DND-41 (cell line): ENCODE results near the gene KCNG3.
"Not testable (repeated sequence)": the region's sequence is repeated elsewhere in the genome, so short reads cannot be mapped to it uniquely, and the experiment has no call there.

Experiments used
- ATAC-seq: fragments of 200-7000 bp; cut with Tn5 transposase; 3 replicates; pipeline ENCODE4 v1.9.1; 2021; ENCODE audit warnings: low read depth; ENCODE audit not compliant: insufficient read depth
- DNase-seq: peaks from one replicate; pipeline ENCODE4 v3.0.0-alpha.2; 2020
- H2AFZ ChIP-seq: 2 replicates; pipeline ENCODE4 v1.6.0; 2012; ENCODE audit warnings: low read depth, low read length
- H3K27ac ChIP-seq: 2 replicates; pipeline ENCODE4 v1.5.1; 2012; ENCODE audit warnings: low read length, inconsistent platforms
- H3K27me3 ChIP-seq: fragments of 200-600 bp; sonication (generic); 2 replicates; pipeline ENCODE4 v1.6.0; 2012; ENCODE audit warnings: low read length, mild to moderate bottlenecking, inconsistent platforms; ENCODE audit not compliant: insufficient read depth, poor library complexity
- H3K36me3 ChIP-seq: 2 replicates; pipeline ENCODE4 v1.5.1; 2012; ENCODE audit warnings: low read length, inconsistent platforms; ENCODE audit not compliant: insufficient read depth
- H3K4me1 ChIP-seq: 2 replicates; pipeline ENCODE4 v1.5.1; 2012; ENCODE audit warnings: mild to moderate bottlenecking, low read length; ENCODE audit not compliant: insufficient read depth
- H3K4me2 ChIP-seq: 2 replicates; pipeline ENCODE4 v1.6.0; 2012; ENCODE audit warnings: mild to moderate bottlenecking, moderate library complexity, low read length, inconsistent platforms; ENCODE audit not compliant: insufficient read depth
- H3K4me3 ChIP-seq, 2 experiments: fragments of 200-600 bp in 1 of 2; shearing (Covaris generic) in 1 of 2; 2 replicates each; pipeline ENCODE4 v1.5.1; 2012 to 2016; ENCODE audit warnings: inconsistent platforms in 2 of 2, low read length in 2 of 2, mild to moderate bottlenecking in 2 of 2, low read depth in 1 of 2, moderate library complexity in 1 of 2
- H3K79me2 ChIP-seq: 2 replicates; pipeline ENCODE4 v1.6.0; 2012; ENCODE audit warnings: low read length, inconsistent platforms; ENCODE audit not compliant: insufficient read depth
- H3K9ac ChIP-seq: 2 replicates; pipeline ENCODE4 v1.6.0; 2012; ENCODE audit warnings: low read depth, mild to moderate bottlenecking, inconsistent platforms, low read length, moderate library complexity
- H3K9me3 ChIP-seq: 2 replicates; pipeline ENCODE4 v1.5.1; 2012; ENCODE audit warnings: low read length, moderate library complexity, mild to moderate bottlenecking, inconsistent platforms; ENCODE audit not compliant: insufficient read depth, severe bottlenecking
- H4K20me1 ChIP-seq: 2 replicates; pipeline ENCODE4 v1.6.0; 2012; ENCODE audit warnings: low read length; ENCODE audit not compliant: insufficient read depth
- CTCF ChIP-seq: IDR thresholded peaks from 2 replicates; pipeline ENCODE4 v1.5.1; 2012; ENCODE audit warnings: borderline replicate concordance, low read length, moderate library complexity, mild to moderate bottlenecking; ENCODE audit not compliant: poor library complexity, severe bottlenecking; ENCODE audit errors: extremely low read depth
- EZH2 ChIP-seq: IDR thresholded peaks from 3 replicates; pipeline ENCODE4 v1.6.1; 2012; ENCODE audit warnings: borderline replicate concordance, low read depth, mild to moderate bottlenecking, moderate library complexity, low read length, inconsistent platforms; ENCODE audit not compliant: severe bottlenecking

Gene KCNG3

GRCh38 chr2:42401773-42402172, 92.0 kb downstream of the KCNG3 start:
- DNase-seq (no peak), ATAC-seq (no peak)
- H3K4me1 ChIP-seq: no peaks in the 10 kb centered on the region
- no peaks in the 10 kb centered on the region for H3K9me3 ChIP-seq
- no peak overlapping the region for H2AFZ ChIP-seq
- H3K4me3 ChIP-seq: no peak overlapping the region
- no peak overlapping the region for H3K27ac ChIP-seq
- H3K4me2 ChIP-seq: no peak overlapping the region
- no peaks in the 10 kb centered on the region for H3K27me3 ChIP-seq
- H3K79me2 ChIP-seq: no peaks in the 10 kb centered on the region
- H3K9ac ChIP-seq: no peak overlapping the region
- H3K36me3 ChIP-seq: no peaks in the 10 kb centered on the region
- no peaks in the 10 kb centered on the region for H4K20me1 ChIP-seq
- TF ChIP-seq EZH2: no peak
- no peak for TF ChIP-seq CTCF

GRCh38 chr2:42398052-42398451, 95.7 kb downstream of the KCNG3 start:
- not testable (repeated sequence) for H3K79me2 ChIP-seq

GRCh38 chr2:42393320-42393719, 100.5 kb downstream of the KCNG3 start:
- H3K36me3 ChIP-seq, H3K79me2 ChIP-seq, H4K20me1 ChIP-seq, H2AFZ ChIP-seq, ATAC-seq, H3K27me3 ChIP-seq, H3K27ac ChIP-seq, H3K9me3 ChIP-seq, H3K4me2 ChIP-seq, H3K4me1 ChIP-seq, H3K9ac ChIP-seq, DNase-seq, H3K4me3 ChIP-seq: not testable (repeated sequence)

More at GRCh38 chr2:42398052-42398451, 95.7 kb downstream of the KCNG3 start:
- not testable (repeated sequence) for H3K36me3 ChIP-seq, H3K4me3 ChIP-seq, H3K9me3 ChIP-seq, DNase-seq, H2AFZ ChIP-seq, H3K27ac ChIP-seq, H3K4me2 ChIP-seq, H3K9ac ChIP-seq, H3K27me3 ChIP-seq, H3K4me1 ChIP-seq, H4K20me1 ChIP-seq, ATAC-seq

GRCh38 chr2:42392191-42392590, 101.6 kb downstream of the KCNG3 start:
- H3K4me2 ChIP-seq: no peak overlapping the region
- H3K9me3 ChIP-seq: no peaks in the 10 kb centered on the region
- H3K27me3 ChIP-seq: no peaks in the 10 kb centered on the region
- no peaks in the 10 kb centered on the region for H3K79me2 ChIP-seq
- DNase-seq: no peak
- no peaks in the 10 kb centered on the region for H3K4me1 ChIP-seq
- H3K27ac ChIP-seq: no peak overlapping the region
- no peak for TF ChIP-seq EZH2
- TF ChIP-seq CTCF: no peak
- no peaks in the 10 kb centered on the region for H4K20me1 ChIP-seq
- H3K36me3 ChIP-seq: no peaks in the 10 kb centered on the region
- no peak overlapping the region for H3K9ac ChIP-seq
- H3K4me3 ChIP-seq: no peak overlapping the region
- H2AFZ ChIP-seq: no peak overlapping the region
- ATAC-seq: no peak
